Liver (tissue), 9 donors: Measurements from ENCODE around the gene PGBD4. TPM values are rescaled to one million over a fixed set of nuclear protein-coding genes. Genes with fewer than 3 reads are reported as not detected.

Source experiments
- DNase-seq: peaks from one replicate; pipeline ENCODE4 v3.0.0-alpha.2; 2017; ENCODE audit warnings: low spot score
- H3K27ac ChIP-seq, 2 donors: one replicate each; pipeline ENCODE4 v1.7.0; 2013; ENCODE audit warnings: inconsistent platforms in 2 of 2, low read length in 2 of 2, control low read depth in 1 of 2, low read depth in 1 of 2, mild to moderate bottlenecking in 1 of 2
- H3K27me3 ChIP-seq, 4 donors: one replicate each; pipeline versions ENCODE4 v1.6.1 to v1.7.0; 2013; ENCODE audit warnings: low read length in 3 of 4, inconsistent platforms in 1 of 4, mild to moderate bottlenecking in 1 of 4, moderate library complexity in 1 of 4; ENCODE audit not compliant: control insufficient read depth in 4 of 4, insufficient read depth in 4 of 4
- H3K36me3 ChIP-seq, 4 donors: one replicate each; pipeline versions ENCODE4 v1.6.1 to v1.7.0; 2013; ENCODE audit warnings: low read length in 3 of 4, mild to moderate bottlenecking in 3 of 4, low read depth in 1 of 4, moderate library complexity in 1 of 4; ENCODE audit not compliant: control insufficient read depth in 4 of 4, insufficient read depth in 3 of 4
- H3K4me1 ChIP-seq, 4 donors: one replicate each; pipeline versions ENCODE4 v1.6.1 to v1.7.0; 2013; ENCODE audit warnings: low read length in 3 of 4, mild to moderate bottlenecking in 3 of 4, moderate library complexity in 1 of 4; ENCODE audit not compliant: control insufficient read depth in 4 of 4, insufficient read depth in 4 of 4
- H3K4me3 ChIP-seq, 3 donors: one replicate each; pipeline versions ENCODE4 v1.6.1 to v1.7.0; 2013; ENCODE audit warnings: low read length in 3 of 3, control low read depth in 1 of 3, low read depth in 1 of 3, mild to moderate bottlenecking in 1 of 3
- H3K9ac ChIP-seq, 2 donors: one replicate each; pipeline ENCODE4 v1.7.0; 2013; ENCODE audit warnings: low read length in 2 of 2, mild to moderate bottlenecking in 2 of 2, moderate library complexity in 2 of 2, control low read depth in 1 of 2, low read depth in 1 of 2
- H3K9me3 ChIP-seq, 4 donors: one replicate each; pipeline versions ENCODE4 v1.6.1 to v1.7.0; 2013; ENCODE audit warnings: low read length in 3 of 4; ENCODE audit not compliant: control insufficient read depth in 4 of 4
- ATF3 ChIP-seq: IDR thresholded peaks from 2 replicates; pipeline ENCODE4 v1.6.1; 2016; ENCODE audit warnings: antibody characterized with exemption
- CTCF ChIP-seq: fragments of 150-350 bp; IDR thresholded peaks from 2 replicates; pipeline ENCODE4 v1.5.1; 2017; ENCODE audit warnings: improper control_type of control experiment, low read depth, low read length; ENCODE audit not compliant: missing input control
- EGR1 ChIP-seq, 2 donors: IDR thresholded peaks; 2 replicates each; pipeline ENCODE4 v1.6.1; 2016 to 2018; ENCODE audit warnings: antibody characterized with exemption in 2 of 2, low read depth in 2 of 2
- FOXA1 ChIP-seq: IDR thresholded peaks from 2 replicates; pipeline ENCODE4 v1.6.1; 2016; ENCODE audit warnings: antibody characterized with exemption
- FOXA2 ChIP-seq: IDR thresholded peaks from 2 replicates; pipeline ENCODE4 v1.6.1; 2016; ENCODE audit warnings: antibody characterized with exemption
- GABPA ChIP-seq, 2 donors: IDR thresholded peaks in 1 of 2; conservative IDR thresholded peaks in 1 of 2; 2 replicates each; pipeline ENCODE4 v1.6.1; 2016; ENCODE audit warnings: antibody characterized with exemption in 2 of 2, mild to moderate bottlenecking in 1 of 2, moderate library complexity in 1 of 2
- HNF4A ChIP-seq, 2 donors: conservative IDR thresholded peaks; 2 replicates each; pipeline ENCODE4 v1.6.1; 2016; ENCODE audit warnings: antibody characterized with exemption in 2 of 2, mild to moderate bottlenecking in 2 of 2
- HNF4G ChIP-seq: IDR thresholded peaks from 2 replicates; pipeline ENCODE4 v1.6.1; 2016; ENCODE audit warnings: antibody characterized with exemption
- JUND ChIP-seq, 2 donors: IDR thresholded peaks; 2 replicates each; pipeline ENCODE4 v1.6.1; 2016; ENCODE audit warnings: antibody characterized with exemption in 2 of 2
- MAX ChIP-seq: IDR thresholded peaks from 2 replicates; pipeline ENCODE4 v1.6.1; 2016; ENCODE audit warnings: antibody characterized with exemption
- NR2F2 ChIP-seq: IDR thresholded peaks from 2 replicates; pipeline ENCODE4 v1.6.1; 2016; ENCODE audit warnings: antibody characterized with exemption
- RAD21 ChIP-seq, 2 donors: IDR thresholded peaks; 2 replicates each; pipeline ENCODE4 v1.6.1; 2016; ENCODE audit warnings: antibody characterized with exemption in 2 of 2, mild to moderate bottlenecking in 2 of 2
- REST ChIP-seq: IDR thresholded peaks from 2 replicates; pipeline ENCODE4 v1.6.1; 2016; ENCODE audit warnings: antibody characterized with exemption, mild to moderate bottlenecking
- RXRA ChIP-seq, 2 donors: IDR thresholded peaks; 2 replicates each; pipeline ENCODE4 v1.6.1; 2017 to 2018; ENCODE audit warnings: antibody characterized with exemption in 2 of 2, mild to moderate bottlenecking in 1 of 2
- SP1 ChIP-seq: IDR thresholded peaks from 2 replicates; pipeline ENCODE4 v1.6.1; 2018; ENCODE audit warnings: antibody characterized with exemption, mild to moderate bottlenecking
- TAF1 ChIP-seq: conservative IDR thresholded peaks from 2 replicates; pipeline ENCODE4 v1.6.1; 2016; ENCODE audit warnings: antibody characterized with exemption, mild to moderate bottlenecking
- YY1 ChIP-seq: IDR thresholded peaks from 2 replicates; pipeline ENCODE4 v1.6.1; 2016; ENCODE audit warnings: antibody characterized with exemption, mild to moderate bottlenecking
- ZBTB33 ChIP-seq: IDR thresholded peaks from 2 replicates; pipeline ENCODE4 v1.6.1; 2016; ENCODE audit warnings: antibody characterized with exemption
- WGBS: extraction: QIAGEN DNeasy Blood & Tissue Kit; methylation state at CpG from one replicate; pipeline ENCODE4 v1.1.7; 2013; 5-methylcytosine and 5-hydroxymethylcytosine counted together
- polyA plus RNA-seq, 2 donors: library from polyadenylated mRNA; stranded (reverse) in 1 of 2; unstranded in 1 of 2; fragments of 200-250 nt in 1 of 2; fragments of >200 nt in 1 of 2; fragmentation: Nextera tagmentation in 1 of 2; extraction: Ambion mirVana in 1 of 2; gene quantifications; one replicate each; pipeline versions ENCODE4 v1.2.1 to v1.2.3, GENCODE V29; 2013 to 2015
- total RNA-seq, 2 donors: library from RNA; depleted of rRNA; stranded (reverse); fragments of >200 nt; gene quantifications; one replicate each; pipeline ENCODE4 v1.2.3, GENCODE V29; 2014
- donor health status: healthy.
- donor health status: healthy.
- donor health status: healthy.
- donor health status: healthy.
- donor health status: healthy.

The PGBD4 gene
- total and polyA plus RNA-seq, 4 donors, result 0.39 to 1.1 (median 0.94) TPM

GRCh38 chr15:34128898-34129297 lies 27.0 kb downstream of the PGBD4 start:
- H3K4me3 ChIP-seq, result no peak overlapping the region
- TF ChIP-seq ATF3 (no peak), CTCF (no peak), FOXA1 (no peak), MAX (no peak), NR2F2 (no peak), GABPA (IDR thresholded peaks at IDR 0.05 in 1 of 2, conservative IDR thresholded peaks at IDR 0.05 in 1 of 2) (no peak), JUND (IDR thresholded peaks at IDR 0.05) (no peak), ZBTB33 (no peak), HNF4A (conservative IDR thresholded peaks at IDR 0.05) (no peak), FOXA2 (no peak), SP1 (no peak), RXRA (IDR thresholded peaks at IDR 0.05) (no peak), HNF4G (no peak), EGR1 (IDR thresholded peaks at IDR 0.05; ENCODE audit: low read depth in 2 of 2) (no peak), RAD21 (IDR thresholded peaks at IDR 0.05) (no peak), TAF1 (no peak), YY1 (no peak), REST (no peak)
- H3K4me1 ChIP-seq, result no peaks in the 10 kb centered on the region
- H3K36me3 ChIP-seq, result no peaks in the 10 kb centered on the region
- 48% methylated on average over 2 of the region's 2 CpGs for WGBS
- DNase-seq, result no peak
- H3K27ac ChIP-seq, result no peak overlapping the region
- H3K9ac ChIP-seq, result no peak overlapping the region
- H3K9me3 ChIP-seq, result no peaks in the 10 kb centered on the region
- no peaks in the 10 kb centered on the region for H3K27me3 ChIP-seq
